Astrocyte (in vitro differentiated cells and primary cell): ENCODE data around the gene PDSS2.

Experiments used
- CTCF ChIP-seq: IDR thresholded peaks from 2 replicates; pipeline ENCODE4 v1.5.1; 2011; ENCODE audit warnings: low read depth, mild to moderate bottlenecking, inconsistent platforms, low read length, moderate library complexity; ENCODE audit not compliant: insufficient read depth
- EZH2 ChIP-seq: IDR thresholded peaks from 2 replicates; pipeline ENCODE4 v1.6.1; 2012; ENCODE audit warnings: mild to moderate bottlenecking, low read length, inconsistent platforms; ENCODE audit not compliant: insufficient read depth

DNA sequence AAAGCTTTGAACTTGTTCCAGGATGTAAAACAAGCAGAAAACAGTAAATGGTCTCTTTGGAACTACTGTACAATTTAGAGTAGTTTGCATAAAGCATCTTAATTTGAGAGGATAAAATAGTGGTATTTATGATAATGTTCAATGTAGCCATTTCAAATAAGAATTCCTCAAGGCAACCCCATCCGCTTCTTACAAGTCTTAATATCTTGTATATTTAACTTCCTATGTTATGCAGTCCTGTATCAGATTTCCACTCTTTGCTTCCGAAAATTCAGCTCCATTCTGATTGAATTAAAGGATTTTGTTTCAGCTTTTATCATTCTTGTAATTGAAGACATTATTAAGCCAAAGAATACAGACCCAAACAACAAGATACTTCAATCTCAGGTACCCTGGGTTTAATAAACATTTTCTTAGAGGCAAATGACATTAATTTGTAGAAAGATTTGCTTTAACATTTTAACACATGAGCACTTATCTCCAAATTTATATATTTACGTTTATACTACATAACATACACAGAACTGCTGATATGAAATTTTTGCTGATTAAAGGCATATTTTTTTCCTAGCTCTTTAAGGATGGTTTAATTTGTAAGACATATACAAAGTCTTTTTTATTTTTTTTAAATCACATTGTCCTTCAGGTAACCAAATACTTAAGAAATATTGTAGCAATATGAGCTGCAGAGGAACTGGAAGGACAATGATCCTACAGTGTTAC, 213.0 kb downstream of the PDSS2 start:
- TF ChIP-seq CTCF: no peak
- no peak for TF ChIP-seq EZH2
